Left colon (tissue), 2 donors: ENCODE results near the gene KRTAP4-4. TPM values are rescaled to one million over a fixed set of nuclear protein-coding genes. Genes with fewer than 3 reads are reported as not detected.
"Not testable (repeated sequence)": the region's sequence is repeated elsewhere in the genome, so short reads cannot be mapped to it uniquely, and the experiment has no call there.

Experiments
- ATAC-seq: fragments of 200-7000 bp; cut with Tn5 transposase; one replicate; pipeline ENCODE4 v1.9.1; 2020; ENCODE audit warnings: mild to moderate bottlenecking, moderate library complexity
- DNase-seq, 2 donors: peaks; one replicate each; pipeline ENCODE4 v3.0.0-alpha.2; 2020
- intact Hi-C, 2 donors: fragments of 100-400 bp; cut with DNase I in 1 of 2; cut with micrococcal nuclease in 1 of 2; formaldehyde crosslinking; loops; one replicate each; pipeline versions ENCODE4 v1.11.2 to v1.14.0; 2022; cut with DNase I, micrococcal nuclease
- total RNA-seq, 2 donors: library from RNA; stranded (reverse); fragmentation: NEBNext Ultra II Directional; extraction: Animal tissue kit (Norgen Biotek cat#: 25700); gene quantifications; one replicate each; pipeline ENCODE4 v1.2.1, GENCODE V29; 2021
- donor health status: DM: no; HTN: no; CAD: no.
- donor health status: DM: yes; HTN: yes; CAD: no.

Gene KRTAP4-4
- total RNA-seq, 2 donors from 2014 or later, result not detected

- intact Hi-C loops, result no loop called here
- DNase-seq (no peak), ATAC-seq (no peak)
These were observed 10.5 kb downstream of the KRTAP4-4 start for GRCh38 chr17:41150026-41150425.

- DNase-seq, result no peak
- ATAC-seq, result no peak
- intact Hi-C loops, result no loop called here
These were observed 10.9 kb downstream of the KRTAP4-4 start, which contains the start of gene KRTAP4-5 for GRCh38 chr17:41149652-41149985. TSS of gene KRTAP4-5 (minus strand) at chr17:41149825. CDS start at chr17:41149767, 58 bp downstream.

GRCh38 chr17:41148971-41149651 lies 11.4 kb downstream of the KRTAP4-4 start:
- intact Hi-C loops, DNase-seq, ATAC-seq: not testable (repeated sequence)

GRCh38 chr17:41147531-41148204 lies 12.9 kb downstream of the KRTAP4-4 start:
- DNase-seq, result no peak
- intact Hi-C loops, result no loop called here
- no peak for ATAC-seq

- DNase-seq (no peak), ATAC-seq (no peak)
- intact Hi-C loops, result no loop called here
These were observed 15.3 kb downstream of the KRTAP4-4 start for GRCh38 chr17:41145261-41145660.

- intact Hi-C loops, result no loop called here
- ATAC-seq (no peak), DNase-seq (no peak)
These were observed 15.7 kb downstream of the KRTAP4-4 start for GRCh38 chr17:41144846-41145245.

- no peak for ATAC-seq
- no peak for DNase-seq
- intact Hi-C loops, result no loop called here
These were observed 19.2 kb downstream of the KRTAP4-4 start for GRCh38 chr17:41141361-41141760.

GRCh38 chr17:41140360-41141131 lies 20.0 kb downstream of the KRTAP4-4 start, which contains the start of gene KRTAP4-6:
TSS of gene KRTAP4-6 (minus strand) at chr17:41140544. CDS start at chr17:41140487, 57 bp downstream.
- DNase-seq (no peak), ATAC-seq (no peak)
- intact Hi-C loops, result no loop called here

GRCh38 chr17:41139865-41140264 lies 20.7 kb downstream of the KRTAP4-4 start:
- ATAC-seq, DNase-seq: not testable (repeated sequence)

GRCh38 chr17:41133880-41134735 lies 26.4 kb downstream of the KRTAP4-4 start:
- no peak for DNase-seq
- no peak for ATAC-seq
- intact Hi-C loops, result no loop called here

More at GRCh38 chr17:41139865-41140264, 20.7 kb downstream of the KRTAP4-4 start:
- intact Hi-C loops, result not testable (repeated sequence)

- intact Hi-C loops, result no loop called here
- DNase-seq (no peak), ATAC-seq (no peak)
These were observed 28.6 kb downstream of the KRTAP4-4 start for GRCh38 chr17:41131979-41132378.

- intact Hi-C loops, result no loop called here
- DNase-seq (no peak), ATAC-seq (no peak)
These were observed 33.2 kb downstream of the KRTAP4-4 start for GRCh38 chr17:41127371-41127770.

GRCh38 chr17:41126412-41126811 lies 34.1 kb downstream of the KRTAP4-4 start:
- intact Hi-C loops, result no loop called here
- no peak for DNase-seq

GRCh38 chr17:41125064-41125463 lies 35.5 kb downstream of the KRTAP4-4 start:
- DNase-seq (no peak), ATAC-seq (no peak)
- intact Hi-C loops, result no loop called here

More at GRCh38 chr17:41126412-41126811, 34.1 kb downstream of the KRTAP4-4 start:
- ATAC-seq, result no peak

- ATAC-seq, intact Hi-C loops, DNase-seq: not testable (repeated sequence)
These were observed 36.6 kb downstream of the KRTAP4-4 start, which contains the start of gene KRTAP4-12 for GRCh38 chr17:41123991-41124371. TSS of gene KRTAP4-12 (minus strand) at chr17:41124182. CDS start at chr17:41124122, 60 bp downstream.

- intact Hi-C loops, ATAC-seq, DNase-seq: not testable (repeated sequence)
These were observed 37.1 kb downstream of the KRTAP4-4 start for GRCh38 chr17:41123292-41123990.

GRCh38 chr17:41121742-41122141 lies 38.8 kb downstream of the KRTAP4-4 start:
- DNase-seq (no peak), ATAC-seq (no peak)
- intact Hi-C loops, result no loop called here
